Activated B cell treated with CpG ODN at 0.5 μM for 24 hours (primary cell): ENCODE results near the gene GPR153. TPM values are rescaled to one million over a fixed set of nuclear protein-coding genes. Genes with fewer than 3 reads are reported as not detected.

Source experiments
- ATAC-seq: fragments of 200-7000 bp; cut with Tn5 transposase; one replicate; pipeline ENCODE4 v1.10.0; 2021; ENCODE audit warnings: low read depth, mild to moderate bottlenecking, moderate library complexity
- CTCF ChIA-PET: fragments of 350-600 bp; sonication (Branson Sonifier 250); formaldehyde crosslinking; loops from one replicate; lab custom pipeline; 2021; ENCODE audit warnings: antibody characterized with exemption; lab: Charles Lee
- POLR2A ChIA-PET: fragments of 350-600 bp; sonication (Branson Sonifier 250); formaldehyde crosslinking; loops from one replicate; lab custom pipeline; 2021; ENCODE audit warnings: antibody characterized with exemption; lab: Charles Lee
- DNase-seq: peaks from one replicate; pipeline ENCODE4 v3.0.0; 2022
- H3K27ac Mint-ChIP-seq: one replicate; pipeline ENCODE4 v1.8.0; 2020; ENCODE audit warnings: mixed read lengths
- H3K27me3 Mint-ChIP-seq: one replicate; pipeline ENCODE4 v1.8.0; 2021; ENCODE audit warnings: mixed read lengths
- H3K36me3 Mint-ChIP-seq: one replicate; pipeline ENCODE4 v1.8.0; 2021; ENCODE audit warnings: low read depth, mixed read lengths
- H3K4me1 Mint-ChIP-seq: one replicate; pipeline ENCODE4 v1.8.0; 2021; ENCODE audit warnings: mixed read lengths
- H3K4me3 Mint-ChIP-seq: one replicate; pipeline ENCODE4 v1.8.0; 2020; ENCODE audit warnings: mild to moderate bottlenecking, mixed read lengths
- H3K9me3 Mint-ChIP-seq: one replicate; pipeline ENCODE4 v1.8.0; 2020; ENCODE audit warnings: mixed read lengths
- CTCF ChIP-seq: fragments of 200-600 bp; IDR thresholded peaks from one replicate; pipeline ENCODE4 v1.8.0; 2022; ENCODE audit warnings: antibody characterized with exemption, mild to moderate bottlenecking
- intact Hi-C: fragments of 100-400 bp; cut with micrococcal nuclease; formaldehyde crosslinking; loops from one replicate; pipeline ENCODE4 v1.15.1; 2024
- total RNA-seq: library from RNA; stranded (reverse); gene quantifications from 2 replicates; pipeline ENCODE4 v1.2.3, GENCODE V29; 2022

Gene GPR153
- total RNA-seq, 1 donor from 2014 or later, result 0.22 TPM

- DNase-seq (no peak), ATAC-seq (no peak)
- no peak for TF ChIP-seq CTCF
- ChIA-PET CTCF (no interaction called here), POLR2A (no interaction called here)
- Mint-ChIP-seq H3K9me3 (no peaks in the 10 kb centered on the region), H3K27me3 (peaks cover 34% of the 10 kb centered on the region), H3K4me3 (no peak overlapping the region), H3K4me1 (no peaks in the 10 kb centered on the region), H3K27ac (no peak overlapping the region), H3K36me3 (no peaks in the 10 kb centered on the region)
- intact Hi-C loops, result no loop called here
These were observed 6.2 kb downstream of the GPR153 start for GRCh38 chr1:6254691-6255090.

GRCh38 chr1:6253380-6253779 lies 7.5 kb downstream of the GPR153 start:
- Mint-ChIP-seq H3K4me1 (no peaks in the 10 kb centered on the region), H3K36me3 (no peaks in the 10 kb centered on the region), H3K9me3 (no peaks in the 10 kb centered on the region), H3K4me3 (no peak overlapping the region), H3K27ac (no peak overlapping the region), H3K27me3 (peaks cover 28% of the 10 kb centered on the region)
- ATAC-seq (no peak), DNase-seq (no peak)
- TF ChIP-seq CTCF, result no peak
- intact Hi-C loops, result no loop called here
- CTCF ChIA-PET, result no interaction called here
- POLR2A ChIA-PET, result no interaction called here

GRCh38 chr1:6252374-6252710 lies 8.6 kb downstream of the GPR153 start:
- Mint-ChIP-seq H3K4me3 (no peak overlapping the region), H3K27ac (no peak overlapping the region), H3K4me1 (no peaks in the 10 kb centered on the region), H3K36me3 (no peaks in the 10 kb centered on the region), H3K9me3 (no peaks in the 10 kb centered on the region), H3K27me3 (peaks cover 32% of the 10 kb centered on the region)
- CTCF ChIA-PET, result no interaction called here
- POLR2A ChIA-PET, result no interaction called here
- TF ChIP-seq CTCF, result no peak
- DNase-seq (no peak), ATAC-seq (no peak)
- intact Hi-C loops, result no loop called here

GRCh38 chr1:6251681-6252373 lies 9.1 kb downstream of the GPR153 start:
- intact Hi-C loops, result no loop called here
- ChIA-PET CTCF (no interaction called here), POLR2A (no interaction called here)
- DNase-seq (no peak), ATAC-seq (no peak)
- TF ChIP-seq CTCF, result no peak
- Mint-ChIP-seq H3K27me3 (peaks cover 35% of the 10 kb centered on the region), H3K4me3 (no peak overlapping the region), H3K9me3 (no peaks in the 10 kb centered on the region), H3K36me3 (no peaks in the 10 kb centered on the region), H3K4me1 (peaks cover 3% of the 10 kb centered on the region), H3K27ac (no peak overlapping the region)

GRCh38 chr1:6251233-6251632 lies 9.7 kb downstream of the GPR153 start:
- intact Hi-C loops, result no loop called here
- no peak for TF ChIP-seq CTCF
- Mint-ChIP-seq H3K4me3 (no peak overlapping the region), H3K4me1 (peaks cover 7% of the 10 kb centered on the region), H3K36me3 (no peaks in the 10 kb centered on the region), H3K9me3 (no peaks in the 10 kb centered on the region), H3K27ac (no peak overlapping the region), H3K27me3 (peaks cover 40% of the 10 kb centered on the region)
- CTCF ChIA-PET, result no interaction called here
- POLR2A ChIA-PET, result no interaction called here
- DNase-seq, result no peak
- no peak for ATAC-seq
